Left lung (tissue), 10 donors: ENCODE data around the gene RAC2. TPM values are rescaled to one million over a fixed set of nuclear protein-coding genes. Genes with fewer than 3 reads are reported as not detected.
A peak's percentile ranks its signal among the peaks of the same experiment; 100 is the strongest.

Experiments
- ATAC-seq: fragments of 200-7000 bp; cut with Tn5 transposase; one replicate; pipeline ENCODE4 v1.9.1; 2020; ENCODE audit warnings: moderate library complexity
- DNase-seq, 4 donors: peaks; one replicate each; pipeline ENCODE4 v3.0.0-alpha.2; 2013 to 2020
- H3K27ac ChIP-seq, 2 donors: fragments of 200-600 bp; sonication (generic) in 1 of 2; one replicate each; pipeline versions ENCODE4 v1.5.0 to v1.8.0; 2020 to 2021
- H3K27me3 ChIP-seq, 2 donors: fragments of 200-600 bp; sonication (generic) in 1 of 2; one replicate each; pipeline versions ENCODE4 v1.5.0 to v1.8.0; 2020 to 2021
- H3K36me3 ChIP-seq, 2 donors: fragments of 200-600 bp; sonication (generic) in 1 of 2; one replicate each; pipeline versions ENCODE4 v1.5.0 to v1.8.0; 2020 to 2021
- H3K4me1 ChIP-seq, 2 donors: fragments of 200-600 bp; one replicate each; pipeline ENCODE4 v1.8.0; 2021
- H3K4me3 ChIP-seq, 2 donors: fragments of 200-600 bp; sonication (generic) in 1 of 2; one replicate each; pipeline versions ENCODE4 v1.5.0 to v1.8.0; 2020 to 2021; ENCODE audit warnings: mild to moderate bottlenecking in 1 of 2
- H3K9me3 ChIP-seq, 2 donors: fragments of 200-600 bp; sonication (generic) in 1 of 2; one replicate each; pipeline versions ENCODE4 v1.5.0 to v1.8.0; 2020 to 2021
- intact Hi-C, 2 donors: fragments of 100-400 bp; cut with DNase I; formaldehyde crosslinking; loops; one replicate each; pipeline versions ENCODE4 v1.11.2 to v1.14.2; 2022
- polyA plus RNA-seq, 6 donors: library from polyadenylated mRNA; unstranded; fragments of 120-200 nt; gene quantifications; one replicate each; pipeline ENCODE4 v1.2.1, GENCODE V29; 2013; ENCODE audit not compliant: insufficient read length in 6 of 6
- total RNA-seq, 2 donors: library from RNA; stranded (reverse); fragmentation: NEBNext Ultra II Directional; extraction: Animal tissue kit (Norgen Biotek cat#: 25700); gene quantifications; one replicate each; pipeline ENCODE4 v1.2.1, GENCODE V29; 2021
- TF ChIP-seq, protein P1 (sequence below), 2 donors: fragments of 200-600 bp; sonication (generic) in 1 of 2; IDR thresholded peaks; one replicate each; pipeline versions ENCODE4 v1.5.0 to v1.8.0; 2021; ENCODE audit warnings: antibody characterized with exemption in 2 of 2
- donor health status: DM: no; HTN: yes; CAD: no.
- donor health status: DM: no; HTN: no; CAD: no.

The RAC2 gene
- total and polyA plus RNA-seq, 8 donors = 6.7 to 77.2 (median 10.1) TPM

DNA sequence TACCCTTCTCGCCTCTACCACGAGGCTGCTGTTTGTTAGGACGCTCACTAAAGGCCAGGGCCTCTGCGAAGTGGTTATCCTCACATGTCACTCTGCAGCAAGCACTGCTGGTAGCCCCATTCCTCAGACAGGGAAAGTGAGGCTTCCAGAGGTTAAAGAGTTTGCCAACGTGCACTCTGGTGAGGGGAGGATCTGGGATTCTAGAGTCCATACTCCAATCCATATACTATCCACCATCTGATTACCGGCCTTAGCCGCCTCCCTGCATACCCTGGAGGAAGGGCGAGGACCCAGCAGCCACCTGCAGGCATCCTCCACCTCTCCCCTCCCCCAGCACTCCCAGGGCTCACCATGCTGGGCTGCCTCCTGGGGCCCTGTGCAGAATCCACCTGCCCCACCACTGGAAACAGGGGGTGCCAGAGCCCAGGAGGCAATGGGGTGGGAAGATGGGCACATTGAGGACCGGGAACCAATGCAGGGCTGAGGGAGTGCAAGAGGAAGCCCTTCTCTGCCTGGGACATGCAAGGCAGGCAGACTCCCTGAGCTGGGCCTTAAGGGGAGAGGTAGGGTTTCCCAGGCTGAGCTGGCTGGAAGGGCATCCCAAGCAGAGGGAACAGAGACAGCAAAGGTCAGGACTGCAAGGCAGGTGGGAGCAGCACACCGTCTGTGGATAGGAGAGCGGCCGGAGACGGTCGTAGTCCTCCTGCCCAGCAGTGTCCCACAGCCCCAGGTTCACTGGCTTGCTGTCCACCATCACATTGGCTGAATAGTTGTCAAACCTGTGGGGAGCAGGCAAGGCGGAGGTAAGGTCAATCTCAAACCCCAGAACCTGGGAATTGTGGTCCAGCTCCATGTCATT is 11.7 kb downstream of the RAC2 start:
- H3K4me3 ChIP-seq = no peak overlapping the region
- H3K36me3 ChIP-seq = peaks cover 0 to 18% of the 10 kb centered on the region in 2 donors
- H3K4me1 ChIP-seq = peaks cover 17 to 93% of the 10 kb centered on the region in 2 donors
- peaks cover 0 to 54% of the 10 kb centered on the region in 2 donors for H3K27me3 ChIP-seq
- peak overlapping the region in 1 of 2 donors; percentile 90 for H3K27ac ChIP-seq
- intact Hi-C loops = no loop called here
- ATAC-seq (no peak), DNase-seq (peak in 2 of 4 donors; percentile 27 to 69)
- no peaks in the 10 kb centered on the region for H3K9me3 ChIP-seq
- TF ChIP-seq, protein P1, sequence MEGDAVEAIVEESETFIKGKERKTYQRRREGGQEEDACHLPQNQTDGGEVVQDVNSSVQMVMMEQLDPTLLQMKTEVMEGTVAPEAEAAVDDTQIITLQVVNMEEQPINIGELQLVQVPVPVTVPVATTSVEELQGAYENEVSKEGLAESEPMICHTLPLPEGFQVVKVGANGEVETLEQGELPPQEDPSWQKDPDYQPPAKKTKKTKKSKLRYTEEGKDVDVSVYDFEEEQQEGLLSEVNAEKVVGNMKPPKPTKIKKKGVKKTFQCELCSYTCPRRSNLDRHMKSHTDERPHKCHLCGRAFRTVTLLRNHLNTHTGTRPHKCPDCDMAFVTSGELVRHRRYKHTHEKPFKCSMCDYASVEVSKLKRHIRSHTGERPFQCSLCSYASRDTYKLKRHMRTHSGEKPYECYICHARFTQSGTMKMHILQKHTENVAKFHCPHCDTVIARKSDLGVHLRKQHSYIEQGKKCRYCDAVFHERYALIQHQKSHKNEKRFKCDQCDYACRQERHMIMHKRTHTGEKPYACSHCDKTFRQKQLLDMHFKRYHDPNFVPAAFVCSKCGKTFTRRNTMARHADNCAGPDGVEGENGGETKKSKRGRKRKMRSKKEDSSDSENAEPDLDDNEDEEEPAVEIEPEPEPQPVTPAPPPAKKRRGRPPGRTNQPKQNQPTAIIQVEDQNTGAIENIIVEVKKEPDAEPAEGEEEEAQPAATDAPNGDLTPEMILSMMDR (IDR thresholded peaks at IDR 0.05) = no peak

DNA sequence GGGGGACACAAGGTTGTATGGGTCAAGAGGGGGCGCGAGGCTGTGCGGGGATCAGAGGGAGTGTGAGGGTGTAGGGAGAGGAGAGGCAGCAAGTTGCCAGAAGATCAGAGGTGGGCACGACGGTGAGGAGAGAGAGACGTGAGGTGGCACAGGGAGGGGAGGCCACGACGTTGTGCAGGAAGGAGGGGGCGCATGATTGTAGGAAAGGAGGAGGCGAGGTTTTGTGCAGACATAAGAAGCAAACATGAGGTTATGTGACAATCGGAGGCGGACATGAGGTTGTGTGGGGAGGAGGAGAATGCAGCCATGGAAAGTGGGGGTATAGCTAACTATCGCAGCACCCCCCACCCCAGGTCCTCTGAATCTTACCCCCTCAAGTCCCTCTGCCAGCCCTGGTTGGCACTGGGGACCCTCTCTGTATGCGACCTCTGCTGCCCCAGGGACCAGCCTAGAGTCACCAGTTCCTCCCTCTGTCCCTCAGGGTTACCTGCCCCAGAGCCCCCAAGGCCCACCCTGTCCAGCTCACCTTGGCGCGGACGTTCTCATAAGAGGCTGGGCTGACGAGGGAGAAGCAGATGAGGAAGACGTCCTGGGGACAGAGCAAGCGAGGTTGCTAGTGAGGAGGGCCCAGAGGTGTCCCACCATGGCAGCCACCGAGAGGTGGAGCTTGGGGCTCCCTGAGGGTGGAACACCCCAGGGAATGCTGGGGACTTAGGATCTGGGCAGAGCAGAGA is 12.5 kb downstream of the RAC2 start:
- Histone ChIP-seq H3K4me1 (peaks cover 17 to 86% of the 10 kb centered on the region in 2 donors), H3K4me3 (no peak overlapping the region), H3K27me3 (peaks cover 0 to 50% of the 10 kb centered on the region in 2 donors), H3K9me3 (no peaks in the 10 kb centered on the region), H3K27ac (peak overlapping the region in 1 of 2 donors; percentile 90), H3K36me3 (peaks cover 0 to 19% of the 10 kb centered on the region in 2 donors)
- intact Hi-C loops = no loop called here
- DNase-seq (peak in 2 of 4 donors; percentile 28 to 67), ATAC-seq (no peak)
- TF ChIP-seq, protein P1 (IDR thresholded peaks at IDR 0.05) = no peak

DNA sequence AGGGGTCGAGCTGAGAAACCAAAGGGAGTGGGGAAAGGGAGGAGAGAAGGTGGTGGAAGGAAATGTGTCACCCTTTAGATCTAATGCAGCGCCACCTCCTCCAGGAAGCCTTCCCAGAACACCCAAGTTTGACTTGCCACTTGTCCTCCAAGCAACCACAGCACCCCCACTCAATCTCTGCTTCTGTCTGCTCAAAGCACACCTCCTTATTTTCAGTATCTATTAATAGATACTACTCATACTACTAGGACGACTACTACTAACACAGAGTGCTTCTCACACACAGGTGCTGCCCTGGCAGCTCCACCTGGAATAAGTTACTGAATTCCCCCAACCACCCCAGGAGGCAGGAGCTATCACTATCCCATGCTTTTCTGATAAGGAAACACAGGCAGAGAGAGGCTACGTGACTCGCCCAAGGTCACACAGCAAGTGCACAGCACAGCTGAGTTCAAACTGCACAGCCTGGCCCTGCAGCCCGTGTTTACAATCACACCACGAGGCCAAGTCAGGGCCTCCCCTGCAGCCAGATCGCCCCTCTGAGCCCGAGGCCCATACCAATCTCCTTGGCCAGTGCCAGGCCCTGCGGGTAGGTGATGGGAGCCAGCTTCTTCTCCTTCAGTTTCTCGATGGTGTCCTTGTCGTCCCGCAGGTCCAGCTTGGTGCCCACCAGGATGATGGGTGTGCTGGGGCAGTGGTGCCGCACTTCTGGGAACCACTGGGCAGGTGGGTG is 13.2 kb downstream of the RAC2 start:
- intact Hi-C loops = no loop called here
- peak; percentile 4 for ATAC-seq
- peak in 2 of 4 donors; percentile 30 to 62 for DNase-seq
- Histone ChIP-seq H3K4me3 (peak overlapping the region in 1 of 2 donors; percentile 27), H3K27ac (peak overlapping the region in 1 of 2 donors; percentile 90), H3K4me1 (peaks cover 17 to 79% of the 10 kb centered on the region in 2 donors), H3K27me3 (peaks cover 0 to 42% of the 10 kb centered on the region in 2 donors), H3K9me3 (no peaks in the 10 kb centered on the region), H3K36me3 (peaks cover 0 to 26% of the 10 kb centered on the region in 2 donors)
- TF ChIP-seq, protein P1 (IDR thresholded peaks at IDR 0.05) = no peak

DNA sequence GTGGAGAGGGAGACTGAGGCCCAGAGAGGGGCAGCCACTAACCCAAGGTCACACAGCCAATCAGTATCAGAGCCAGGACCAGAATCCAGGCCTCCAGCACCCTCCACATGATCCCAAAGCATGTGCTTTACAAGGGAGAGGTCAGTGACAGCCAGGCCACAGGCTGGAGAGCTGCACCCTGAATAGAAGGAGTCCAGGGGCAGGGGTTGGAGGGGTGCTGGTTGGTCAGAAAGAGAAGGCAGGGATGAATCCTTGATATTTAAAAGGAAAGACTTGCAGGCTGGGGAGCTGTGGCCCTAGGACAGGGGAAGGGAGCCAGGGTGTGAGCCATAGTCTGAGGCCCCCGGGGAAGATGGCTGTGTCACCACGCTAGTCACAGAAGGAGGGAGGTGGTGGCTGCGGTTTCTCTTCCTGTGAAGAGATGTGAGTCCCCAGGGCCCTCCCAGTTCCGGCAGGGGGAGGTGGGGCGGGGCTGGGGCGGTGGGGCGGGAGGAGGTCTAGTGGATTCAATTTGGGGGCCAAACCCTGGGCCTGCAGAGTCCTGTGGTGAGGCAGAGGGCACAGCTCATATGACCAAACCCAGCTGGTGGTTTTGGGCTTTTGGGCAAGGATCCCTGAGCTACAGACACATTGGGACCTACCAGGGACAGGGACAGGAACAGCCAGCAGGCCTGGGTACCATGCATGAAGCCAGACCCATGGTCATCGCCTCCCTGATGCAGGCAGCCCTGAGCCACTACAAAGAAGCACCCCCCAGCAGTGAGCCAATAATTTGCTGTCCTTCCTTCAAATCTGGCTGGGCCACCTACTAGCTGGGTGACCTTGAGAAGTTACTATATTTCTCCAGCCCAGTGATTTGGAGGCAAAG is 14.0 kb downstream of the RAC2 start:
- Histone ChIP-seq H3K27me3 (peaks cover 0 to 34% of the 10 kb centered on the region in 2 donors), H3K36me3 (peaks cover 0 to 34% of the 10 kb centered on the region in 2 donors), H3K9me3 (no peaks in the 10 kb centered on the region), H3K27ac (peak overlapping the region; percentile 31 to 90), H3K4me1 (peaks cover 17 to 78% of the 10 kb centered on the region in 2 donors), H3K4me3 (peak overlapping the region in 1 of 2 donors; percentile 27)
- TF ChIP-seq, protein P1 (IDR thresholded peaks at IDR 0.05) = no peak
- intact Hi-C loops = no loop called here
- peak in 2 of 4 donors; percentile 78 to 91 for DNase-seq
- peak; percentile 68 for ATAC-seq
